ENCODE results near the gene NT5C2. TPM values are rescaled to one million over a fixed set of nuclear protein-coding genes. Genes with fewer than 3 reads are reported as not detected.

NT5C2 gene
- total and polyA plus RNA-seq, 2 of the 8 experiments (the other 6 are each of a cell fraction or from before 2014, with no cell fraction given) = 35.2 to 106 TPM

GRCh38 chr10:103040418-103040817, 152.7 kb downstream of the NT5C2 start:
- Histone ChIP-seq H3K4ac (replicated peaks; ENCODE audit: insufficient read length, low read depth, low read length) (no peak overlapping the region), H3K18ac (ENCODE audit: extremely low read depth, low read length) (no peak overlapping the region), H2AK5ac (ENCODE audit: low read depth, low read length) (no peak overlapping the region), H2BK15ac (ENCODE audit: low read length) (0 out of 2 replicates have a peak overlapping the region, but pooled peaks have one; percentile 36), H3K79me2 (ENCODE audit: control insufficient read depth in 1 of 2, insufficient read depth in 2 of 2, low read length in 2 of 2) (no peaks in the 10 kb centered on the region), H3K9ac (replicated peaks in 1 of 4; ENCODE audit: extremely low read depth in 1 of 4, low read depth in 3 of 4, low read length in 3 of 4) (0 out of 7 replicates have a peak overlapping the region, but pooled peaks of 1 of the 4 experiments have one; percentile 36), H4K8ac (ENCODE audit: extremely low read depth, insufficient read depth, low read length) (no peak overlapping the region; the same call in 1 of the 2 replicates), H2BK12ac (ENCODE audit: low read depth, low read length) (0 out of 2 replicates have a peak overlapping the region, but pooled peaks have one; percentile 35), H3K4me3 (ENCODE audit: extremely low read depth in 1 of 4, insufficient read depth in 2 of 4, low read depth in 3 of 4, low read length in 4 of 4) (no peak overlapping the region), H3K56ac (replicated peaks; ENCODE audit: insufficient read length, low read depth, low read length) (no peak overlapping the region), H2BK120ac (replicated peaks; ENCODE audit: low read depth, low read length) (no peak overlapping the region), H3K4me1 (replicated peaks in 1 of 4; ENCODE audit: control insufficient read depth in 3 of 4, insufficient read depth in 4 of 4, low read length in 3 of 4) (peaks cover 0 to 14% (median 12%) of the 10 kb centered on the region in 4 experiments; a peak in 5 of 7 replicates), H3K27ac (ENCODE audit: low read depth, low read length) (no peak overlapping the region), H3K23me2 (ENCODE audit: low read depth, low read length) (no peaks in the 10 kb centered on the region), H3K36me3 (ENCODE audit: control insufficient read depth in 2 of 4, insufficient read depth in 4 of 4, low read length in 3 of 4) (no peaks in the 10 kb centered on the region), H2AFZ (ENCODE audit: low read length) (no peak overlapping the region), H2BK20ac (ENCODE audit: low read length) (no peak overlapping the region), H3K9me3 (ENCODE audit: insufficient read depth in 2 of 2, low read depth in 1 of 2, low read length in 1 of 2) (no peaks in the 10 kb centered on the region), H4K5ac (ENCODE audit: insufficient read length, low read depth, low read length) (no peak overlapping the region), H4K91ac (replicated peaks; ENCODE audit: insufficient read length, low read length) (peak overlapping the region; percentile 12), H3K4me2 (ENCODE audit: insufficient read depth in 1 of 2, low read depth in 2 of 2, low read length in 2 of 2) (no peak overlapping the region), H3K14ac (ENCODE audit: insufficient read length) (no peak overlapping the region), H3K27me3 (replicated peaks in 1 of 4; ENCODE audit: control insufficient read depth in 3 of 4, extremely low read depth in 1 of 4, insufficient read depth in 3 of 4, low read length in 3 of 4) (no peaks in the 10 kb centered on the region), H3K23ac (ENCODE audit: insufficient read length) (no peak overlapping the region), H3K79me1 (ENCODE audit: low read depth, low read length) (no peaks in the 10 kb centered on the region), H4K20me1 (replicated peaks in 1 of 2; ENCODE audit: control insufficient read depth in 1 of 2, insufficient read depth in 2 of 2, low read length in 2 of 2) (peaks cover 0 to 5% of the 10 kb centered on the region in 2 experiments), H2BK5ac (ENCODE audit: low read depth, low read length) (0 out of 2 replicates have a peak overlapping the region, but pooled peaks have one; percentile 40)
- WGBS, 2 experiments (ENCODE audit: extremely low coverage in 1 of 2, insufficient coverage in 1 of 2, insufficient read length in 1 of 2, insufficient replicate concordance in 2 of 2, low coverage in 1 of 2, low lambda C conversion rate in 2 of 2, missing lambda C conversion rate in 1 of 2) = 85% methylated on average over 4 of the region's 4 CpGs; no CpG with 5 or more reads in 1 of the 2 experiments
- FAIRE-seq = no peak
- DNase-seq (ENCODE audit: low read depth in 1 of 2, low spot score in 2 of 2) = no peak
- CTCF ChIA-PET (ENCODE audit: partially characterized antibody) = interaction anchor here (0.7 to 1.9 kb wide), 4 partner anchors 10 to 139 kb away, joined by 3 to 8 read pairs (median 4); partner anchors contain the start of gene CNNM2
- POLR2A ChIA-PET (ENCODE audit: partially characterized antibody) = interaction anchor here (1.9 kb wide), 1 partner anchor 14 kb away, joined by 4 read pairs; no protein-coding TSS in a partner anchor
- TF ChIP-seq TAF7 (optimal IDR thresholded peaks at IDR 0.05; ENCODE audit: borderline replicate concordance, low read depth, low read length) (no peak), SIX5 (IDR thresholded peaks at IDR 0.05; ENCODE audit: low read depth, low read length) (no peak), CTCF (IDR thresholded peaks at IDR 0.05; ENCODE audit: control extremely low read depth in 1 of 3, insufficient read depth in 1 of 3, low read depth in 1 of 3, low read length in 3 of 3) (no peak), ATF2 (IDR thresholded peaks at IDR 0.05; ENCODE audit: low read length) (no peak), BCL11A (IDR thresholded peaks at IDR 0.05; ENCODE audit: low read depth in 2 of 2, low read length in 2 of 2) (no peak), SRF (IDR thresholded peaks at IDR 0.05; ENCODE audit: low read depth, low read length) (no peak), ASH2L (IDR thresholded peaks at IDR 0.05; ENCODE audit: low read length) (no peak), CBX8 (IDR thresholded peaks at IDR 0.05; ENCODE audit: borderline replicate concordance, low read depth, low read length) (no peak), JUN (IDR thresholded peaks at IDR 0.05; ENCODE audit: low read depth, low read length) (no peak)
